HG03135 (cell line): ENCODE data around the gene LYRM4.
A peak's percentile ranks its signal among the peaks of the same experiment; 100 is the strongest.

ENCODE experiments used
- ATAC-seq: cut with Tn5 transposase; IDR thresholded peaks from one replicate; pipeline ENCODE4 v1.9.1; 2021; ENCODE audit warnings: mild to moderate bottlenecking, moderate library complexity; ENCODE audit not compliant: unreplicated experiment

LYRM4 gene

DNA sequence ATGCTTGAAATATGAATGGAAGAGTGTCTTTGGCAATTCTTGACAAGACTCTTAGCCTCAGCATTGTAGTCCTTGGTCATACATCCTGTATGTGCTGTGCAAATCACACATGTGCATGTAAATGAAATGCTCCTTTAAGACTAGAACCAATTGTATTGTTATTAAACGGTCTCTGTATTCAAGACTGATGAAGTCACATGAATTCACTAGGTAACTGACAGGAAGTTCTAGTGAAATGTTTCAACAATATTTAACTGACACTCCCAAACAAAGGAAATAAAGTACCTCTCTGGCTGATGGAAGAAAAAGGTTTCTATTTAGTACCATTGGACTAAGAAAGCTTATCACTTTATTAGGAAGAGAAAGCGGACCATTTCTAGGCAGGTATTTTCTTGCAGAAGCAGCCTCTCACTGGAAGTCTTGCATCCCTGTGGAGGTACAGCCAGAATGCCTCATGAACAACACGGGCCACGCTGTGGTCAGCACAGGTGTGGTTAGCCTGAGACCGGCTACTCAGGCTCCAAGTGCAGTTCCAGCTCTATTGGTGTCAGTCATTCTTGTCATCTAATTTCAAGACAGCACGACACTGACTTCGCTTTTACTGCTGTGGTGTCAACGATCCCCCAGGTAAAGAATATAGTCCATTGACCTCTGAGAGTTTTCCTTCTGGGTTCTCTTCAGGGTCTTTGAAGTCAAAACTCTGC lies 158.3 kb downstream of the LYRM4 start:
- no peak for ATAC-seq

DNA sequence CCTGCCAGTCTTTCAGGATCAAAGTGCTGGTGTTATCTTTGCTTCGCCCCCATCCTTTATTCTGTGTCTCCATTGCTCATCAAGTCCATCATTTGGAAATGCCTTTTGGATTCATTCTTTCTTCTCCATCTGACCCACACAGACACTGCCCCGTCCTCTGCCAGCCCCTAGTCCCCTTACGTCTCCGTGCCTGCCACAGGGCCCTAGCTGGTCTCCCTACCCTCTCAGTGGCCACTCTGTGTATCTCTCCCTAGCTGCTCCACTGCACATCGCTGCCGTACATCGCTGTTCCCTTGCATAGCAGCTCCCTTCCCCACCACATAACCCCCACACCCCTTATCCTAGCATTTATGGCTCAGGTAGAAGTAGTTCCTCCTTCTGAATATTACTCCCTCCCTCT lies 159.9 kb downstream of the LYRM4 start:
- no peak for ATAC-seq

DNA sequence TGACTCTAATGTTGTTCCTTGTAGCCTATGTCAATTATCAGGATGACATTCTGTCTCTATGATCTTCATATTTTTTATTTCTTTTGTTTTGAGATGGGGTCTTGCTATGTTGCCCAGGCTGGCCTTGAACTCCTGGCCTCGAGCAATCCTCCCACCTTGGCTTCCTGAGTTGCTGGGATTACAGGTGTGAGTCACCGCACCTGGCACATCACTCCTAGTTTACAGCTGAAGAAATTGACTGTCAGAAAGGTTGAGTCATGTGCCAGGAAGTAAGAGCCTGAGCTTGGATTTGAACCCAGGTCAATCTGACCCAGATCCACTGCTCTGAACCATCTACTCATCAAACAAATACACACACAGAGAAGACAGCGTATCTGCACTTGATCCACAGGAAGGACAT lies 161.2 kb downstream of the LYRM4 start:
- ATAC-seq, result no peak

DNA sequence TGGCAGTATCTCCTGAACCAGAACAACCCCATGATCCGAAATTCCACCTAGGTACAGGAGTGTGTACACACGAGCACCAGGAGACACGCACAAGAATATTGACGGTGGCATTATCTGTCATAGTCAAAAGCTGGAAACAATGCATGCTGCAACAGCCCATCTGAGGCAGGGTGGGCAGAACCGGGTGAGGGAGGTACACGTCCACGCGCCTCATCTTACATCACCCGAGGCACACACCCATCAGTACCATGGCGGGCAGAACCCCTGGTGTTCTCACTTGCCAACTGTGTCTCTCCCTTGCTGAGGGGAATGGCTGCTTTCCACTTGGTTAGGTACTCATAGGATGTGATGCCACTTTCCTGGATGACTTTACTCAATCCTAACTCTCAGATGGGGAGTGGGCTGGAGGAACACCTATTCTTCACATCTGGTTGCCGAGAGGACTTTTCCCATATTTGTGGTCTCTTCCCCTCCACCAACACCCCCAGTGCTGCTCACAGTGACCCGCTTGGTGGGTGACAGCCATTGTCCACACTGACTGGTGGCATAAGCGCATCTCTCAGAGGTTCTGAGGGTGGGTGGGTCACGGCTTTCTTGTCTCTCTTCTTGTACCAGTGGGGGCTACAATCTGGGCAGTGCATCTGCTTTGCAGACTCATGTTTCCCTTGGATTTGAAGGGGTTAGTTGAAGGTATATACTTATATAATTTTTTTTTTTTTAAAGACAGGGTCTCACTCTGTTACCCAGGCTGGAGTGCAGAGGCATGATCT lies 162.1 kb downstream of the LYRM4 start:
- no peak for ATAC-seq

DNA sequence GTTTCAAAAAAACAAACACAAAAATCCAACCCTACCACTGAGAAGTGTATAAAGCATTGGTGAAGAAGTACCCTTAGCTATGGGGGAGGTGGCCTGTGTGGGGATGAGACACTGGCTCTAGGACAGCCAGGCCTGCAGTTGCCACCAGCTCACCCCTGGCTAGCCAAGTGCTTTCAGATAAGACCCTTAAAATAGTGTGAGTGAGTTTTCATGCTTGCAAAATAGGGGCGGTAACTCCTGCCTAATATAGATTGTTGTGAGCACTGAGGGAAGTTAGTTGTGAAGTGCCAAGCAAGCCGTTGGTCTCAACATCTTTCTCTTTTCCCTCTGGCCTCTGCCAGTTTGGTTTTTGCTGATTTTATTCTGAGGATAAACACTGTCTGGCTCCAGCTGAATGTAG lies 164.3 kb downstream of the LYRM4 start:
- ATAC-seq, result no peak

DNA sequence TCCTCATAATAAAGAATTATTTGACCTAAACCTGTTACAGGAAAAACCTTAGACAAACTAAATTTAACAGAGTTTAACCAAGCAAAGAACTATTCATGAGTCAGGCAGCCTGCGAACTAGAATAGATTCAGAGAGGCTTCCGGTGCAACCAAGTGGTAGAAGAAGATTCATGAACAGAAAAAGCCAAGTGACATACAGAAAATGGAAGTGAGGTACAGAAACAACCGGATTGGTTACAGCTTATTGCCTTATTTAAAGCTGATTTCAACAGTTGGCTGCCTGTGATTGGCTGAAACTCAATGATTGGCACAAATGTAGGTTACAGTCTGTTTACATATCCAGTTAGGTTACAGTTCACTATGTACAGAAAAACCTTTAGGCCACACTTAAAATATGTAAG lies 165.5 kb downstream of the LYRM4 start:
- peak; percentile 65 for ATAC-seq

DNA sequence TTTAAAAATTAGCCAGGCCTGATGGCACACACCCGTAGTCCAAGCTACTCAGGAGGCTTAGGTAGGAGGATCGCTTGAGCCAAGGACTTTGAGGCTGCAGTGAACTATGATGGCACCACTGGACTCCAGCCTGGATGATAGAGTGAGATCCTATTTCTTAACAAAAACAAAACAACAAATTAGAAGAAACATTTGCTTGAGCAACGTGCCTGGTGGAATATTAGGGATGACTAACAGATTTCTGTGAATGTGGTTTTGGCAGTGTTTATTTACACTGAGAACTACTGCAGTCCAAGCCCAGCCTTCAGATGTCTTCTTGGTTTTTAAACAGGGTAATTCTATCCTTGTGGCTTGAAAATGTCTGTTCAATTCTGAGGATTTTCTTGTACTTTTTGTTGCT lies 166.4 kb downstream of the LYRM4 start:
- ATAC-seq, result no peak

DNA sequence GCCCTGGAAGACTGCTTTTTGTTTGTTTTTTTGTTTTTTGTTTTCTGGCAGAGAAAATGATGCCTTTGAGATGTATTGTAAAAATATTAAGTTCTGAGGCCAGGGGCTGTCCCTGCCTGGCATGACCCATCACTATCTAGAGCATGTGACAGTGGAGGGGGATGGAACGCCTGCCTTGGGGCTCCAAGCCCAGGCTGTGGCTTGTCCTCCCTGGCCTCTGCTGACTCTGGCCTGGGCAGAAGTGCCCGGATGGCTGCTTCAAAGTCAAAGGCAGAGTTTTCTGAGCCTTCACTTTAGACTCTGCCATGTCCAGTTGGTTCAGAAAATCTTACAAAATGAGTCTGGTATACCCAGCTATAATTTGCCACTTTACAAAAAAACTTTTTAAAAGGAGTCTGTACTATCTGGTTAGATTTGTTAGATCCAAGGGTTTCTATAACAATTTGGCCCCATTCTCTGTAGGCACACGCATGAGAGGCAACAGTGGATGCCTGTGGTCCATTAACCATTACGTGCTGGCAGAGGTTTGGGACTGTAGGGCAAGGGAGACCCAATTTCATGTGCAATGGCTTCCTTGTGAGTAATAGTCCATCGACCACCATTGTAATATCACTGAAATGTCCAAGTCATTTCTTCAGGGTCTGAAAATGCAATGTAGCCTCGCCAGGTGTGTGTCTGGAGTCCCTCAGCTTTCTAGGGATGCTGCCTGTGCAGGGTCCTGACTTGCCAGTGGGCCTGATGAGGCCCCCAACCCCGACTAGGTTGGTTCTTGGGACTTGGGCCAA lies 167.3 kb downstream of the LYRM4 start:
- ATAC-seq, result no peak

DNA sequence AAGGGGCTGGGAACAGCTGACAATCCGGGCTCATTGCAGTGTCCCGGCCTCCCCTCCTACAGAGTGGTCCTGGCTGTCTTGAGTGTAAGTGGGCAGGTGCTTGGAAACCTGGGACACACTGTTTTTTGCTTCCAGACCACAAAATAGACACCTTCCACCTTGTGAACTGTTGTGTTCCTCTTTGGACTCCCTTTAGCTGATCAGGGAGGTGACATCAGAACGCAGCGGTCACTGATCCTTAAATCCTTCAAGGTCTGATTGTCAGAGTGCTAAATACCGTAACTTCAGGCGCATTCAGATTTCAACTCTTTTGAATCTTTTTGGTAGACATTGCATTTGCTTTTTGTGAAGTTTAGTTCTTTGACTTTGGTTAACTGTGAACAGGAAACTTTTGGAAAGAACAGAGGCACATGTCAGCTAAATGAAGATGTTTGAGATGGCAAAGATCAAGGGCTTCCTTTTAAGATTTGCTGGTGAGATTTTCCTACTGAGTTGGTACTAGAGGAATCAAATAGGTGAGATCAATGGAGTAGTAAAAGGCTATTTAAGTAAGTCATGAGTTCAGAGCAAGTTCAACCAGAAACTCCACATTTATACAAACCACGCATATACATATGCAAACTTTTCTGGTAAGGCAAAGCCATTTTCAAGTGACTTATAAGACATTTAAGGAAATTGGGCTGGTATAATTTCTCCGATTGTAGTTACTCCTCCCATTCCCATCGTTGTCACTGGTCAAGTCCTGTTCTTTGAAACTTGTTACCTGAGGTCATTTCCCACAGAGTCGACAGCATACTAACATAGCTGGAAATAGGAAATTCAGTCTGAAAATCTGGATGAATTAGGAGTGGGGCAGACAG lies 169.3 kb downstream of the LYRM4 start:
- ATAC-seq, result no peak

DNA sequence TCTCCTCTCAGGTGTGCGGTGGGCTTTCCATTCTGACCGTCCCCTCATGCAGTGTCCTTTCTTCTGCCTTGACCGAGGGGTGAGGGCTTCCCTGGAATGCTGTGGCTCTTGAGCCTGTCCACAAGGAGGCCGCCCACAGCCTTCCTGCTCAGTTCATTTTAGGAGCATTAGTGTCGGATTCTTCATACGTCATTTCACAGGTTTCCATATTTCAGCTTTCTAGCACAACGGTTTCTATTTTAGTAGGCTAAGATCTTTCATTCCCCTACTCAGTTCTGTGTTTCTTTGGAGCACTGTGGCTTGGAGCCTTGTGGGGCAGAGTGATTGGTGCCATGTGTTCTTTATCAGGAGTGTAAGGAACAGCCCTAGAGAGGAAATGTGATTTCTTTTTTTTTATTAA lies 170.1 kb downstream of the LYRM4 start:
- no peak for ATAC-seq

DNA sequence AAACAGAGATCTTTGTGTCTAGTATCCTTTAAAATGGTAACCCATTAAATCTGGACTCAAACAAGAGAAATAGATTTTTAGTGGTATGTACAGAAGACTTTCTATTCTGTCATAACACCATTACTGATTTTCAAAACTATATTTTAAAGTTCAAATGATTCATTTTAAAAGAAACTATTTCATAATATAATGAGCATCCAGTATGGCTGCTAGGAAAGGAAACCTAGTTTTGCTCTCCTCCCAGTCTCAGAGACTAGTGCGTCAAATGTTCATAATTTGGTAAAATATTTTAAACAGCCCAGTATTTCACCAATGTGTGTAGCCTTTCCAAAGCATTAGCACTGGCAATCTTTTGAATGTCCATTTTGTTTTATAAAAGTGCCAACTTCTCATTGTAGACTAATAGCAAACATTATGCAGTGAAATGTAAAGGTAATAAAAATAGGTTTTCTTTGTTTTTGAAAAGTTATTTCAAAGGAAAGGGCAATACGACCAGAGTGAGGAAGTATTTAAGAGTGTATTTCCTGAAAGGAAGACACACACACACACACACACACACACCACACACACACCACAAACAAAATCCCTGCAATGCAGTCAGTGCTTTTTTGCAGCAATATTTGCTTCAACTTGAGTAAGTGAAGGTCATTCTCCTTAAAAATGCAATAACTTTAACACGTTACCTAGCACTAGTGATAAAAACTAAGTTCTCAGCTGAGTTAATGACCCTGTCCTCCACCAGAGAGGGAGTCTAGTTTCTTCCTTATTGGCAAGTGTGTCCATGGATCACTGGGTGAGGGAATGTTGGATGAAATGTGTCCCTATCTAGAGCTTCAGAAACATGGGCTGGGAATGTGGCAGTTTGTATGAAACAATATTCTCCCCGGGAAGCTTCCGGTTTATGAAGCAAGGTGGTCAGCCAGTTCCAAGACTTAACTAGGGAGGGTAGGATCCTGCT lies 171.0 kb downstream of the LYRM4 start:
- ATAC-seq, result no peak

DNA sequence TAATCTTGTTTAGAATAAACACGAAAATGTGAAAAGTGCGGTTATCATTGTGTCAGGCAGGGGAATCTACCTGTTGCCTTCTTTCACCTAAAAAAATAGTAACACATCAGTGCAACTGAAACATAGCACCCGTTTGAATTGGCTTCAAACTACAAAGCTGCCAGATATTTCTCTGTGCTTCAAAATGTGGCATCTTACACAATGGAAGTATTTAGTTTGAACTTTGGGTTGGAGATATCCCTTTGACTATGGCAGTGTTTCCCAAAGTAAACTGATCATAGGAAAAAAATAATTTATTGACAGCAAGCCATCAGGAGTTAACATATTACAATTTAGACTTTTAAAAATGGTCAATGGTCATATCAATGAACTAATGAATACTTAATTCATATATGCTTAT lies 172.0 kb downstream of the LYRM4 start:
- ATAC-seq, result no peak

DNA sequence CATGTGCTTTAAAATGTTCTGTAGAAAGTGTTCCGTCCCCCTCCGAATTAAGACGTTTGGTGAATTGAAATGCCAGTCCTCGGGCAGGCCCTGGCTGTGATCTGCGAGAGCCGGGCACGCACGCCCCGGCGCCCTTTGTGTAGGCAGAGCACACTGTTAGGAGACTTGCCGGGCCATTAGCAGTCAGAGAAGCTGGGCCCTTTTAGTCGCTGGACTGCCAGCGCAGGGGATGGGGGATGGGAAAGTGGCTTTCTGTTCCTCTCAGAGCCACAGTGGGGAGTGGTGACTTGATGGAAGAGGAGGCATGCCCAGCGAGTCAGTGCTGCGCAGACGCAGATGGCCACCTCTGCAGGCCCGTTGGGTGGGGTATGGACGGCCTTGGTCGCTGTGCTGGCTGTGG lies 173.4 kb downstream of the LYRM4 start:
- no peak for ATAC-seq

DNA sequence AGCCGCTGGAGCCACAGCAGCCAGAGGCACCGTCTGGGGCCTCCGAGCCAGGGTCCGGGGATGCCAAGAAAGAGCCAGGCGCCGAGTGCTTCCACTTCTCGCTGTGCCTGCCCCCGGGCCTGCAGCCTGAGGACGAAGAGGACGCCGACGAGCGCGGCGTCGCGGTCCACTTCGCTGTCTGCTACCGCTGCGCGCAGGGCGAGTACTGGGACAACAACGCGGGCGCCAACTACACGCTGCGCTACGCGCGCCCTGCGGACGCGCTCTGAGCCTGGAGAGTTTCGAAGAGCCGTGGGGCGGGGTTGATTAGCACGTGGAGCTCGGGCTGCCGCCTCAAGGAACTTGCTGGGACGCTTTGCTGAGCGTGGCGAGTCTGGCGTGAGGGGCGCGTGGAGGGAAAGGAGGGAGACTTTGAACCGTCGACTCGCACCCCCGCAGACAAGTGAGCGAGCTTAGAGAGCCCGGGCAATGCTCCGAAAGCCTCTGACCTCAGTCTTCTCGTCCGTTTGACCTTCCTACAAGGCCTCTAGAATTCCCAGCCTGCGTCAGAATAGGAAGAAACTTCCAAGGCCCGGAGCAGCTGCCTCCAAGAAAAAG lies 174.4 kb downstream of the LYRM4 start:
- ATAC-seq, result no peak

DNA sequence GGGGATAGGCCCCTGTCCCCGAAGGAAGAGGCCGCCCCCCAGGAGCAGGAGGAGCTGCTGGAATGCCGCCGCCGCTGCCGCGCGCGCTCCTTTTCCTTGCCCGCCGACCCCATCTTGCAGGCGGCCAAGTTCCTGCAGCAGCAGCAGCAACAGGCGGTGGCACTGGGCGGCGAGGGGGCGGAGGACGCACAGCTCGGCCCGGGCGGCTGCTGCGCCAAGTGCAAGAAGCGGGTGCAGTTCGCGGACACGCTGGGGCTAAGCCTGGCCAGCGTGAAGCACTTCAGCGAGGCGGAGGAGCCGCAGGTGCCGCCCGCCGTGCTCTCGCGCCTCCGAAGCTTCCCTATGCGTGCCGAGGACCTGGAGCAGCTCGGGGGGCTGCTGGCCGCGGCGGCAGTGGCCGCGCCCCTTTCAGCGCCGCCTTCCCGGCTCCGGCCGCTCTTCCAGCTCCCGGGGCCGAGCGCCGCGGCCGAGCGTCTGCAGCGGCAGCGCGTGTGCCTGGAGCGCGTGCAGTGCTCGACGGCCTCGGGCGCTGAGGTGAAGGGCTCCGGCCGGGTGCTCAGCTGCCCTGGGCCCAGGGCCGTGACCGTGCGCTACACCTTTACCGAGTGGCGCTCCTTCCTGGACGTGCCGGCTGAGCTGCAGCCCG lies 175.0 kb downstream of the LYRM4 start:
- ATAC-seq, result no peak

DNA sequence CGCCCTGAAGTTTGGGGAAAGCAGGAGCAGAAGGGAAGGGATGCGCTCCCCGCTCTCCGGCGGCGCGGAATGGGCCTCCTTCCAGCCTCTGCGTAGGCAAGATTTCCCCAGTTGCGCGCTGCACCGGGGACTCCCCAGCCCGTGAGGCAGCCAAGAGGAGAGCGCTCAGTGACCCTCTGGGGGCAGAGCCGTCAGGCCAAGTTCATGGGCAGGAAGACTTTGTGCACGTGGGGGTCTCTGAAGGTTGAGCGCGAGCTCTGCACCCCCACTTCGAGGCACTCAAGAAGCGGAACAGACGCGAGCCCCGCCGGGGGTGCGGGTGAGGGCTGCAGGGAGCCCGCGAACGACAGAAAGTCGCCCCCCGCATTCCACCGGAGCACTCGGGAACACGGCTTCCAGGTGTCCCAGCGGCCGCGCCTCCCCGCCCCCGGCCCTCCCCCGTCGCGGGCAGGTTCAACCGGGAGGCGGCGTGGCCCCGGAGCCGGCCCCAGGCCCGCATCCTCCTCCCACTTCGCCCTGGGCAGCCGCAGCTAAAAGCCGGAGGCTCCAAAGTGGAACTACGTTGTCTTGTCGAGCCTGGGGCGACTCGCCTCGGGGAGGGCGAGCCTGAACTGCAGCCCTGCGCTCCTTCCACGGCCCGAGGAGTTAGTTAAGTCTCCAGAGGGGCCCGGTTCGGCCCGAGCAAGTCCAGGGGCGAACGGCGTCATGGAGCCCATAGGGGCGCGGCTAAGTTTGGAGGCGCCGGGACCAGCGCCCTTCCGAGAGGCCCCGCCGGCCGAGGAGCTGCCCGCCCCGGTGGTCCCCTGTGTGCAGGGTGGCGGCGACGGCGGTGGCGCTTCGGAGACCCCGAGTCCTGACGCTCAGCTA lies 175.7 kb downstream of the LYRM4 start, which contains the start of gene PPP1R3G:
TSS of gene PPP1R3G (plus strand) at position 561 of the 867 bp plus-strand sequence. CDS start at position 706, 145 bp downstream.
- peak; percentile 44 for ATAC-seq

DNA sequence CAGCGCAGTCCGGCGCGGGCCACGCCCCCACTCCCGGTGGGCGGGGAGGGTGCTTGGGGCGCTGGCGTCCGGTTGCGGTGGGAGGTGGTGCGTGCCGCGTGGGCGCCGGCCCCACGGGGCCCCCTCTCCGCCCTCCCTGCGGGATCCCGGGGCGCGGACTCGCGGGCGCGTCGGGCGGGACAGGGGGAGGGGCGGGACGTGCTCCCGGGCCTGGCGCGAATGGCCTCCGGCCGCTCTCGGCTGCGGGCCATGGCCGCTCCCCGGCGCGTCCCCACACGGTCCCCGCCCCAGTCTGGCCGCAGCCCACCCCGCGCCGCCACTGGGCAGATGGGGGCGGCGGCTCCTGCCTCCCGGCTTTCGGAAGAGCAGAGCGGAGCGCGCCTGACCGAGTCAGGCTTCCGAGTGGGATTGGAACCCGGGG lies 176.4 kb downstream of the LYRM4 start:
- ATAC-seq, result peak; percentile 37
